CD4-positive, alpha-beta T cell (primary cell): ENCODE measurements around the gene ETAA1. TPM values are rescaled to one million over a fixed set of nuclear protein-coding genes. Genes with fewer than 3 reads are reported as not detected.

Source experiments
- ATAC-seq: fragments of 200-7000 bp; cut with Tn5 transposase; one replicate; pipeline ENCODE4 v1.10.0; 2022; ENCODE audit warnings: mild to moderate bottlenecking; ENCODE audit not compliant: poor library complexity
- CTCF ChIA-PET: fragments of 350-600 bp; sonication (Branson Sonifier 250); formaldehyde crosslinking; loops from one replicate; lab custom pipeline; 2021; ENCODE audit warnings: antibody characterized with exemption, inconsistent platforms; lab: Charles Lee
- POLR2A ChIA-PET: fragments of 350-600 bp; sonication (Branson Sonifier 250); formaldehyde crosslinking; loops from one replicate; lab custom pipeline; 2021; ENCODE audit warnings: antibody characterized with exemption, inconsistent platforms; lab: Charles Lee
- DNase-seq, 14 experiments: peaks; one replicate each; pipeline ENCODE4 v3.0.0-alpha.2; 2013 to 2020; ENCODE audit warnings: mixed read lengths in 2 of 14
- H3K27ac ChIP-seq, 2 donors: one replicate each; pipeline versions ENCODE4 v1.5.1 to v1.7.0; 2013; ENCODE audit warnings: low read length in 2 of 2, low read depth in 1 of 2, mild to moderate bottlenecking in 1 of 2
- H3K27me3 ChIP-seq, 2 experiments: 1 replicate in 1 of 2; 2 replicates in 1 of 2; pipeline versions ENCODE4 v1.6.1 to v1.7.0; 2013; ENCODE audit warnings: low read length in 2 of 2, control low read depth in 1 of 2, mild to moderate bottlenecking in 1 of 2, moderate library complexity in 1 of 2; ENCODE audit not compliant: insufficient read depth in 2 of 2, control insufficient read depth in 1 of 2
- H3K36me3 ChIP-seq: one replicate; pipeline ENCODE4 v1.6.1; 2013; ENCODE audit warnings: low read length, control low read depth; ENCODE audit not compliant: insufficient read depth
- H3K4me1 ChIP-seq: one replicate; pipeline ENCODE4 v1.6.1; 2013; ENCODE audit warnings: low read length, control low read depth; ENCODE audit not compliant: insufficient read depth
- H3K4me3 ChIP-seq: one replicate; pipeline ENCODE4 v1.5.1; 2013; ENCODE audit warnings: mild to moderate bottlenecking, low read length, moderate library complexity
- H3K9me3 ChIP-seq, 2 experiments: 1 replicate in 1 of 2; 2 replicates in 1 of 2; pipeline versions ENCODE4 v1.6.1 to v1.7.0; 2013; ENCODE audit warnings: low read length in 2 of 2, mild to moderate bottlenecking in 2 of 2, control low read depth in 1 of 2, moderate library complexity in 1 of 2; ENCODE audit not compliant: control insufficient read depth in 1 of 2, insufficient read depth in 1 of 2
- H3K27ac Mint-ChIP-seq: one replicate; pipeline ENCODE4 v1.8.0; 2020; ENCODE audit warnings: mixed read lengths
- H3K27me3 Mint-ChIP-seq: one replicate; pipeline ENCODE4 v1.8.0; 2021; ENCODE audit warnings: mixed read lengths
- H3K36me3 Mint-ChIP-seq: one replicate; pipeline ENCODE4 v1.8.0; 2021; ENCODE audit warnings: low read depth, mixed read lengths
- H3K4me1 Mint-ChIP-seq: one replicate; pipeline ENCODE4 v1.8.0; 2021; ENCODE audit warnings: low read depth, mixed read lengths
- H3K4me3 Mint-ChIP-seq: one replicate; pipeline ENCODE4 v1.8.0; 2020; ENCODE audit warnings: mild to moderate bottlenecking, mixed read lengths
- H3K9me3 Mint-ChIP-seq: one replicate; pipeline ENCODE4 v1.8.0; 2020; ENCODE audit warnings: mixed read lengths
- intact Hi-C, 2 experiments: fragments of 100-400 bp; cut with DNase I in 1 of 2; cut with micrococcal nuclease in 1 of 2; formaldehyde crosslinking; loops; one replicate each; pipeline versions ENCODE4 v1.15.1 to v1.9.0; 2023 to 2025; cut with DNase I, micrococcal nuclease
- total RNA-seq, 174 experiments: library from RNA in 2 of 174; stranded (reverse) in 2 of 174; gene quantifications; one replicate each; pipeline ENCODE4 v1.2.3 and lab custom pipeline; 2021 to 2026
- TF ChIP-seq, protein P1 (sequence below): fragments of 200-600 bp; IDR thresholded peaks from one replicate; pipeline ENCODE4 v1.8.0; 2022; ENCODE audit warnings: antibody characterized with exemption, mild to moderate bottlenecking

ETAA1 gene
- total RNA-seq, 2 experiments from 2014 or later: 9.6 to 10.4 TPM

DNA sequence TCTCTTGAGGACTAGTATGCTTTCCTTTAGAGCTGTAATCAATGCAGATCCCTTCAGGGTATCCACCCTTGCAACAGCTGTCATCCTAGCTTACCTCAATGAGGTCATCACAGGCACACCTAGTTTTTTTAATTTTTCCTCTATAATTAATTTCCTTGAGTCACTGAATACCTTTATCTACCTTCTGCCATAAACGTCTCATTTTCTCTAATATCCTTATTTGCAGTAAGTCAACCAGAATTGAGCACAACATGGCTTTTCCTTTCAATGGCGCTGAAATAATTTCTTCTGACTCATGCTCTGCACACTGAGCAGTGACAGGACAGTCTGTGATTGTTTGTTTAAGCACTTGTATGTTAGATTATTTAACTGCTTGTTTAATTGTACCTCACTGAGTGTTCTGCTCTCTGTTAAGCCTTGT is 49.4 kb downstream of the ETAA1 start:
- Histone ChIP-seq H3K36me3 (no peaks in the 10 kb centered on the region), H3K4me3 (no peak overlapping the region), H3K9me3 (no peaks in the 10 kb centered on the region), H3K27ac (no peak overlapping the region), H3K27me3 (peaks cover 0 to 3% of the 10 kb centered on the region in 2 experiments), H3K4me1 (no peaks in the 10 kb centered on the region)
- no peaks in the 10 kb centered on the region for H3K36me3 Mint-ChIP-seq
- ChIA-PET CTCF (interaction anchor here (1.8 kb wide), 1 partner anchor 10 kb away, joined by 4 read pairs; no protein-coding TSS in a partner anchor), POLR2A (no interaction called here)
- peaks cover 2% of the 10 kb centered on the region for H3K27me3 Mint-ChIP-seq
- intact Hi-C loops: no loop called here
- no peak for ATAC-seq
- H3K4me3 Mint-ChIP-seq: no peak overlapping the region
- no peak for DNase-seq
- no peaks in the 10 kb centered on the region for H3K9me3 Mint-ChIP-seq
- TF ChIP-seq, protein P1, sequence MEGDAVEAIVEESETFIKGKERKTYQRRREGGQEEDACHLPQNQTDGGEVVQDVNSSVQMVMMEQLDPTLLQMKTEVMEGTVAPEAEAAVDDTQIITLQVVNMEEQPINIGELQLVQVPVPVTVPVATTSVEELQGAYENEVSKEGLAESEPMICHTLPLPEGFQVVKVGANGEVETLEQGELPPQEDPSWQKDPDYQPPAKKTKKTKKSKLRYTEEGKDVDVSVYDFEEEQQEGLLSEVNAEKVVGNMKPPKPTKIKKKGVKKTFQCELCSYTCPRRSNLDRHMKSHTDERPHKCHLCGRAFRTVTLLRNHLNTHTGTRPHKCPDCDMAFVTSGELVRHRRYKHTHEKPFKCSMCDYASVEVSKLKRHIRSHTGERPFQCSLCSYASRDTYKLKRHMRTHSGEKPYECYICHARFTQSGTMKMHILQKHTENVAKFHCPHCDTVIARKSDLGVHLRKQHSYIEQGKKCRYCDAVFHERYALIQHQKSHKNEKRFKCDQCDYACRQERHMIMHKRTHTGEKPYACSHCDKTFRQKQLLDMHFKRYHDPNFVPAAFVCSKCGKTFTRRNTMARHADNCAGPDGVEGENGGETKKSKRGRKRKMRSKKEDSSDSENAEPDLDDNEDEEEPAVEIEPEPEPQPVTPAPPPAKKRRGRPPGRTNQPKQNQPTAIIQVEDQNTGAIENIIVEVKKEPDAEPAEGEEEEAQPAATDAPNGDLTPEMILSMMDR: no peak
- no peak overlapping the region for H3K27ac Mint-ChIP-seq
- no peaks in the 10 kb centered on the region for H3K4me1 Mint-ChIP-seq

DNA sequence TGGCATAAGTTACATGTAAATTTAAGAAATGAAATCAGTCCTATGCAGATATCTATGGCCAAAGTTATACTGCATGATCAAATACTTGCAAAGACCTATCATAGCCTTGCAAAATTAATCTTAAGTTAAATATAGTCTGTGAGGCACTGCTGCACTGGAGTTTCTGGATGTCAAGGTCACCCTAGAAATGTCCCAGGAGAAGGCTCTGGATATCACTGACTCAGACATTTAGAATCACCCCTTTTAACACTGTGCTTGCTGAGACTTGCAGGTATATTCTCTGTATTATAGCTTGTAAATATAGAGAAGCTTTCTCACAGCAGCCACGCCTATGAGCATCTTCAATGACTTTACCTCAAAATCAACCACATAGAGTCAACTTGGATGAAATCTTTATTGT is 51.5 kb downstream of the ETAA1 start:
- Mint-ChIP-seq H3K36me3 (no peaks in the 10 kb centered on the region), H3K4me3 (no peak overlapping the region), H3K4me1 (no peaks in the 10 kb centered on the region), H3K27ac (no peak overlapping the region), H3K27me3 (no peaks in the 10 kb centered on the region), H3K9me3 (no peaks in the 10 kb centered on the region)
- no peaks in the 10 kb centered on the region for H3K36me3 ChIP-seq
- TF ChIP-seq, protein P1: no peak
- ChIA-PET CTCF (no interaction called here), POLR2A (no interaction called here)
- no peak overlapping the region for H3K4me3 ChIP-seq
- ATAC-seq (no peak), DNase-seq (no peak)
- no peaks in the 10 kb centered on the region for H3K27me3 ChIP-seq
- no peaks in the 10 kb centered on the region for H3K9me3 ChIP-seq
- H3K27ac ChIP-seq: no peak overlapping the region
- intact Hi-C loops: no loop called here
- H3K4me1 ChIP-seq: no peaks in the 10 kb centered on the region

DNA sequence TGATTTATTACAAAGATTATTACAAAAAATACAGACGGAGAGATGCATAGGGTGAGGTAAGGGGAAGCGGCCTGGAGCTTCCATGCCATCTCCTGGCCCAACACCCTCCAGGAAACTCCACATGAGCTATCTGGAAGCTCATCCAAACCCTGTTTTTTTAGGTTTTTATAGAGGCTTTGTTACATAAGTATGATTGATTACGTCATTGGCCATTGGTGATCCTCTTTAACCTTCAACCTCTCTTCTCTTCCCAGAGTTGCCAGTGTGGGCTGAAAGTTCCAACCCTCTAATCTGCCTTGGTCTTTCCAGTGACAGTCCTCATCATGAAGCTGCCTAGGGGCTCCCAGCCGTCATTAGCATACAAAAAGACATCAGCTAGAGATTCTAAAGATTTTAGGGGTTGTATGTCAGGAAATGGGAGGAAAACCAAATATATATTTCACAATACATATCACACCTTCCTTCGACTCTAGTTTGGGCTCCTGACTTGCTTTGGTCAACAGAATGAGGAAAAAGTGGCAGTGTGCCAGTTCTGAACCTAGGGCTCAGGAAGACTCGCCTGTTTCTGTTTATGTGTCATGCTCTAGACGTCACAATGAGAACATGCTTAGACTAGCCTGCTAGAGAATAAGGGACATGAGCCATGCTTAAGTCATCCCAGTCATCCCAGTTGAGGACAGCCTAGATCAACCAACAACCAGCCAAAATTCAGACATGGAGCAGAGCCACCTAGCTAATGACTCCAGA is 54.1 kb downstream of the ETAA1 start:
- ChIA-PET CTCF (no interaction called here), POLR2A (no interaction called here)
- Histone ChIP-seq H3K9me3 (no peaks in the 10 kb centered on the region), H3K27ac (no peak overlapping the region), H3K4me3 (no peak overlapping the region), H3K4me1 (no peaks in the 10 kb centered on the region), H3K36me3 (no peaks in the 10 kb centered on the region), H3K27me3 (no peaks in the 10 kb centered on the region)
- Mint-ChIP-seq H3K27me3 (peaks cover 8% of the 10 kb centered on the region), H3K4me1 (no peaks in the 10 kb centered on the region), H3K9me3 (no peaks in the 10 kb centered on the region), H3K27ac (no peak overlapping the region), H3K4me3 (no peak overlapping the region), H3K36me3 (no peaks in the 10 kb centered on the region)
- intact Hi-C loops: no loop called here
- TF ChIP-seq, protein P1: no peak
- no peak for DNase-seq
- ATAC-seq: no peak
